Endothelial cell (in vitro differentiated cells): ENCODE results near the gene PTPDC1. TPM values are rescaled to one million over a fixed set of nuclear protein-coding genes. Genes with fewer than 3 reads are reported as not detected.
"Not testable (repeated sequence)": the region's sequence is repeated elsewhere in the genome, so short reads cannot be mapped to it uniquely, and the experiment has no call there.

Experiments used
- DNase-seq: peaks from one replicate; pipeline ENCODE4 v3.0.0; 2021; ENCODE audit warnings: low spot score
- H3K27ac Mint-ChIP-seq: one replicate; pipeline ENCODE4 v1.8.0; 2021; ENCODE audit warnings: mixed read lengths, inconsistent platforms; ENCODE audit not compliant: unreplicated experiment
- H3K27me3 Mint-ChIP-seq: one replicate; pipeline ENCODE4 v1.8.0; 2021; ENCODE audit warnings: mild to moderate bottlenecking, moderate library complexity, mixed read lengths, inconsistent platforms; ENCODE audit not compliant: unreplicated experiment
- H3K36me3 Mint-ChIP-seq: one replicate; pipeline ENCODE4 v1.8.0; 2021; ENCODE audit warnings: mild to moderate bottlenecking, low read depth, mixed read lengths, inconsistent platforms; ENCODE audit not compliant: unreplicated experiment
- H3K4me1 Mint-ChIP-seq: one replicate; pipeline ENCODE4 v1.8.0; 2021; ENCODE audit warnings: mild to moderate bottlenecking, mixed read lengths, inconsistent platforms; ENCODE audit not compliant: unreplicated experiment
- H3K4me3 Mint-ChIP-seq: one replicate; pipeline ENCODE4 v1.8.0; 2021; ENCODE audit warnings: mild to moderate bottlenecking, mixed read lengths, inconsistent platforms; ENCODE audit not compliant: unreplicated experiment
- H3K9me3 Mint-ChIP-seq: one replicate; pipeline ENCODE4 v1.8.0; 2021; ENCODE audit warnings: mixed read lengths, inconsistent platforms; ENCODE audit not compliant: unreplicated experiment
- total RNA-seq: library from RNA; stranded (reverse); fragmentation: NEBNext Ultra II Directional; extraction: Animal tissue kit (Norgen Biotek cat#: 25700); gene quantifications from one replicate; pipeline ENCODE4 v1.2.1, GENCODE V29; 2021; ENCODE audit not compliant: unreplicated experiment
- TF ChIP-seq, protein P1 (sequence below): fragments of 200-600 bp; sonication (generic); IDR thresholded peaks from one replicate; pipeline ENCODE4 v1.5.0; 2021; ENCODE audit warnings: antibody characterized with exemption; ENCODE audit not compliant: unreplicated experiment

Gene PTPDC1
- total RNA-seq, 1 donor from 2014 or later, result 7.4 TPM

DNA sequence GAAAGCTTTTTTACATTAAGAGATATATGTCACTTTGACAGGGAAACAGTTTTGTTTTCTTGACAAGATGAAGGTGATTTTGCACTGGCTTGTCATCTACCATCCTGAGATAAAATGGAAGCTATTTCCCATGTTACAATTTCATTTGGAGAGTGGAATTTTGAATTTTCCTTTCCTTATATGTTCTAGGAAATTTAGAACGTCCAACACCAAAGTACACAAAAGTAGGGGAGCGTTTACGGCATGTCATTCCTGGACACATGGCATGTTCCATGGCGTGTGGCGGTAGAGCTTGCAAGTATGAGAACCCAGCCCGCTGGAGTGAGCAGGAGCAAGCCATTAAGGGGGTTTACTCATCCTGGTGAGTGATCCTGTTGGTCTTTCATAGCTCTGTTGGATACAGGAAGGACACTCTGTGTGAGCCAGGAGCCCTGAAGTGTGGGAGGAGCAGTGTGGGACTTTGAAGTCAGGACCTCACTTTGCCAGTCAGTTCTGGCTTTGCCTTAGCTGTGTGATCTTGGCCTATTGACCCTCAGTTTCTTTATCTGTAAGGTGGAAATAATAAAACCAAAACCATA is 887 bp downstream of the PTPDC1 start:
- Mint-ChIP-seq H3K4me3 (no peak overlapping the region), H3K27ac (no peak overlapping the region), H3K9me3 (no peaks in the 10 kb centered on the region), H3K36me3 (no peaks in the 10 kb centered on the region), H3K4me1 (no peaks in the 10 kb centered on the region), H3K27me3 (no peaks in the 10 kb centered on the region)
- TF ChIP-seq, protein P1, sequence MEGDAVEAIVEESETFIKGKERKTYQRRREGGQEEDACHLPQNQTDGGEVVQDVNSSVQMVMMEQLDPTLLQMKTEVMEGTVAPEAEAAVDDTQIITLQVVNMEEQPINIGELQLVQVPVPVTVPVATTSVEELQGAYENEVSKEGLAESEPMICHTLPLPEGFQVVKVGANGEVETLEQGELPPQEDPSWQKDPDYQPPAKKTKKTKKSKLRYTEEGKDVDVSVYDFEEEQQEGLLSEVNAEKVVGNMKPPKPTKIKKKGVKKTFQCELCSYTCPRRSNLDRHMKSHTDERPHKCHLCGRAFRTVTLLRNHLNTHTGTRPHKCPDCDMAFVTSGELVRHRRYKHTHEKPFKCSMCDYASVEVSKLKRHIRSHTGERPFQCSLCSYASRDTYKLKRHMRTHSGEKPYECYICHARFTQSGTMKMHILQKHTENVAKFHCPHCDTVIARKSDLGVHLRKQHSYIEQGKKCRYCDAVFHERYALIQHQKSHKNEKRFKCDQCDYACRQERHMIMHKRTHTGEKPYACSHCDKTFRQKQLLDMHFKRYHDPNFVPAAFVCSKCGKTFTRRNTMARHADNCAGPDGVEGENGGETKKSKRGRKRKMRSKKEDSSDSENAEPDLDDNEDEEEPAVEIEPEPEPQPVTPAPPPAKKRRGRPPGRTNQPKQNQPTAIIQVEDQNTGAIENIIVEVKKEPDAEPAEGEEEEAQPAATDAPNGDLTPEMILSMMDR, result no peak
- DNase-seq, result no peak

DNA sequence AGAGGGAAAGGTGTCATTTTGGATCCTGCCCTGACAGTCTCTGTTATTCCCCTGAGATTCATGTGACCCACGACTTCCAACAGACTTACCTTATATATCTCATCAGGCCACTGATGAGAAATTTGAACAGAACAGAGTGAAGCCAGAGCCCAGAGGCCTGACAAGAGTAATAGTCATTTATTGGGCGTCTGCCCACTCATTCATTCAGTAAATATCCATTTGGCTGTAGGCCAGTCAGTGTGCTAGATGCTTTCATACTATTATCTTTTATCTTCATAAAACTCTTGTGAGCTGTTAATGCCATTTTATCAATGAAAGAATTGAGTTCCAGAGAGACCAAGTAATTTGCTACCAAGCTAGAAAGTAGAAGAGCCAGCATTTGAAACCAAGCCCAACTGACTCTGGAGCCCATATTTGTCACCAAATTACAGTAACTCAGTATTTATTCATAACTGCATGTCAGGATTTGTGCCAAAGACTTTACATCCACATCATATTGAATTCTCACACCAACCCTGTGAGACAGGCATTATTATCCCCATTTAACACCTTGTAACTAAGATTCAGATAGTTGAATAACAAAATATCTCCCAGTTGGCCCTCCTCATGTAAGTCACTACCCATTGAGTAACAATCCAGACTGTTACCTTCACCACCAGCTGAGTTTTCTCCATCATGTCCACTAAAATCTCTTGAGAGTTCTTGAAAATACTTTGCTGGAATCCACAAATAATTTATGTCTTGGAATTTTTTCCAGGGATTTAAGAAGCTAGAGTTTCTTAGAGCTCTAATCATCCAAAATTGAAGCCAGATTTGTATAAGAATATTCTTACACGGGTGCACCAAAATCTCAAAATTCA is 2.5 kb downstream of the PTPDC1 start:
- Mint-ChIP-seq H3K27me3 (no peaks in the 10 kb centered on the region), H3K27ac (no peak overlapping the region), H3K9me3 (no peaks in the 10 kb centered on the region), H3K4me3 (no peak overlapping the region), H3K4me1 (no peaks in the 10 kb centered on the region), H3K36me3 (no peaks in the 10 kb centered on the region)
- TF ChIP-seq, protein P1, result no peak
- no peak for DNase-seq

DNA sequence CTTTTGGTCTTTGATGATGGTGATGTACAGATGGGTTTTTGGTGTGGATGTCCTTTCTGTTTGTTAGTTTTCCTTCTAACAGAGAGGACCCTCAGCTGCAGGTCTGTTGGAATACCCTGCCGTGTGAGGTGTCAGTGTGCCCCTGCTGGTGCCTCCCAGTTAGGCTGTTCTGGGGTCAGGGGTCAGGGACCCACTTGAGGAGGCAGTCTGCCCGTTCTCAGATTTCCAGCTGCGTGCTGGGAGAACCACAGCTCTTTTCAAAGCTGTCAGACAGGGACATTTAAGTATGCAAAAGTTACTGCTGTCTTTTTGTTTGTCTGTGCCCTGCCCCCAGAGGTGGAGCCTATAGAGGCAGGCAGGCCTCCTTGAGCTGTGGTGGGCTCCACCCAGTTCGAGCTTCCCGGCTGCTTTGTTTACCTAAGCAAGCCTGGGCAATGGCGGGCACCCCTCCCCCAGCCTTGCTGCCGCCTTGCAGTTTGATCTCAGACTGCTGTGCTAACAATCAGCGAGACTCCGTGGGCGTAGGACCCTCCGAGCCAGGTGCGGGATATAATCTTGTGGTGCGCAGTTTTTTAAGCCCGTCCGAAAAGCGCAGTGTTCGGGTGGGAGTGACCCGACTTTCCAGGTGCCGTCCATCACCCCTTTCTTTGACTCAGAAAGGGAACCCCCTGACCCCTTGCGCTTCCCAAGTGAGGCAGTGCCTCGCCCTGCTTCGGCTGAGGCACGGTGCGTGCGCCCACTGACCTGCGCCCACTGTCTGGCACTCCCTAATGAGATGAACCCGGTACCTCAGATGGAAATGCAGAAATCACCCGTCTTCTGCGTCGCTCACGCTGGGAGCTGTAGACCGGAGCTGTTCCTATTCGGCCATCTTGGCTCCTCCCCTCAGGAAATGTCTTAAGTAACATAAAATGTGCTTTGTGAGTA is 10.2 kb downstream of the PTPDC1 start:
- not testable (repeated sequence) for H3K9me3 Mint-ChIP-seq, H3K27me3 Mint-ChIP-seq, H3K4me1 Mint-ChIP-seq, H3K27ac Mint-ChIP-seq, DNase-seq, H3K36me3 Mint-ChIP-seq, H3K4me3 Mint-ChIP-seq

DNA sequence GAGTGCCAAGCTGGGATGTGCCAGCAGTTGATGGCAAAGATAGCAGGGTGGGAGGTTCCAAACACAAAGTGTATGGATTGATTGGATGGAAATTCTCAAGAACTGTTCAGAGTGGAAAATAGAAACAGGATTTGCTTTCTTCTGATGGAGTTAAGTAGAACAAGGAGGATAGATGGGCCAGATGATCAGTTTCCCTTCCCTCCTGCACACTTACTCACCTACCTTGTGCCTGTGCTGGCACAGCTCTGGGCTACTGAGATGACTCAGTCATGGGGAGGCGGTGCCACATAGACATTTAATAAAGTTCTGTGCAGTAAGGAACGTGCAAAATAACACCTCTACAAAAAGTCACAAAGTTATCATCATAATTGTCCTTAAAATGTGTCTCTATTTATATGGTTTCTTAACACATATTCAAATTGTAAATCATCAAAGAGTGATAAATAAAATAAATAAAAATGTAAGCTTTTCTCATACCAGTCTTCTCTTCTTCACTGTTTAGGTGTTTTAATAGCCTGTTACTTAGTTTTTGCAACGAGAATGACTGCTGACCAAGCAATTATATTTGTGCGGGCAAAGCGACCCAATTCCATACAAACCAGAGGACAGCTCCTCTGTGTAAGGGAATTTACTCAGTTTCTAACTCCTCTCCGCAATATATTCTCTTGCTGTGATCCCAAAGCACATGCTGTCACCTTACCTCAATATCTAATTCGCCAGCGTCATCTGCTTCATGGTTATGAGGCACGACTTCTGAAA is 12.7 kb downstream of the PTPDC1 start:
- no peak for DNase-seq
- Mint-ChIP-seq H3K4me3 (no peak overlapping the region), H3K27ac (no peak overlapping the region), H3K4me1 (peaks cover 3% of the 10 kb centered on the region), H3K9me3 (no peaks in the 10 kb centered on the region), H3K36me3 (peaks cover 10% of the 10 kb centered on the region), H3K27me3 (no peaks in the 10 kb centered on the region)
- TF ChIP-seq, protein P1, result no peak
